ENCODE measurements around the gene SEMA6A. TPM values are rescaled to one million over a fixed set of nuclear protein-coding genes. Genes with fewer than 3 reads are reported as not detected.

The SEMA6A gene
- total RNA-seq, 3 donors from 2014 or later, result 33.9 to 40.3 (median 35.6) TPM

- H3K27me3 ChIP-seq, result no peaks in the 10 kb centered on the region
- intact Hi-C loops (cut with DNase I; ENCODE audit: low total_unique reads), result no loop called here
- DNase-seq (ENCODE audit: low spot score in 2 of 2), result no peak
- H3K9me3 ChIP-seq, result no peaks in the 10 kb centered on the region
- no peak for TF ChIP-seq POLR2A (IDR thresholded peaks at IDR 0.05)
- no peak for TF ChIP-seq POLR2AphosphoS5 (IDR thresholded peaks at IDR 0.05)
- no peak for TF ChIP-seq CTCF (IDR thresholded peaks at IDR 0.05)
- no peaks in the 10 kb centered on the region for H3K36me3 ChIP-seq
- H3K4me3 ChIP-seq, result no peak overlapping the region
- H3K27ac ChIP-seq, result no peak overlapping the region
- H3K4me1 ChIP-seq, result no peaks in the 10 kb centered on the region
Measured at GRCh38 chr5:116424951-116425350, 149.7 kb downstream of the SEMA6A start.

GRCh38 chr5:116424258-116424615 lies 150.4 kb downstream of the SEMA6A start:
- H3K27ac ChIP-seq, result no peak overlapping the region
- TF ChIP-seq POLR2A (IDR thresholded peaks at IDR 0.05), result no peak
- no peak for TF ChIP-seq CTCF (IDR thresholded peaks at IDR 0.05)
- no peak for TF ChIP-seq POLR2AphosphoS5 (IDR thresholded peaks at IDR 0.05)
- intact Hi-C loops (cut with DNase I; ENCODE audit: low total_unique reads), result no loop called here
- no peaks in the 10 kb centered on the region for H3K27me3 ChIP-seq
- no peaks in the 10 kb centered on the region for H3K4me1 ChIP-seq
- H3K36me3 ChIP-seq, result no peaks in the 10 kb centered on the region
- no peaks in the 10 kb centered on the region for H3K9me3 ChIP-seq
- no peak for DNase-seq (ENCODE audit: low spot score in 2 of 2)
- H3K4me3 ChIP-seq, result no peak overlapping the region

- intact Hi-C loops (cut with DNase I; ENCODE audit: low total_unique reads), result no loop called here
- no peaks in the 10 kb centered on the region for H3K9me3 ChIP-seq
- TF ChIP-seq CTCF (IDR thresholded peaks at IDR 0.05), result no peak
- no peak for TF ChIP-seq POLR2A (IDR thresholded peaks at IDR 0.05)
- TF ChIP-seq POLR2AphosphoS5 (IDR thresholded peaks at IDR 0.05), result no peak
- H3K4me1 ChIP-seq, result no peaks in the 10 kb centered on the region
- H3K36me3 ChIP-seq, result no peaks in the 10 kb centered on the region
- H3K4me3 ChIP-seq, result no peak overlapping the region
- H3K27me3 ChIP-seq, result no peaks in the 10 kb centered on the region
- no peak for DNase-seq (ENCODE audit: low spot score in 2 of 2)
- H3K27ac ChIP-seq, result no peak overlapping the region
Measured at GRCh38 chr5:116423587-116424257, 150.9 kb downstream of the SEMA6A start.

- DNase-seq (ENCODE audit: low spot score in 2 of 2), result no peak
- no peak overlapping the region for H3K27ac ChIP-seq
- H3K4me3 ChIP-seq, result no peak overlapping the region
- no peaks in the 10 kb centered on the region for H3K36me3 ChIP-seq
- H3K4me1 ChIP-seq, result no peaks in the 10 kb centered on the region
- intact Hi-C loops (cut with DNase I; ENCODE audit: low total_unique reads), result no loop called here
- TF ChIP-seq CTCF (IDR thresholded peaks at IDR 0.05) (no peak), POLR2A (IDR thresholded peaks at IDR 0.05) (no peak), POLR2AphosphoS5 (IDR thresholded peaks at IDR 0.05) (no peak)
- no peaks in the 10 kb centered on the region for H3K27me3 ChIP-seq
- no peaks in the 10 kb centered on the region for H3K9me3 ChIP-seq
Measured at GRCh38 chr5:116423141-116423540, 151.5 kb downstream of the SEMA6A start.

GRCh38 chr5:116421080-116421629 lies 153.5 kb downstream of the SEMA6A start:
- Histone ChIP-seq H3K4me3 (no peak overlapping the region), H3K27ac (no peak overlapping the region), H3K4me1 (no peaks in the 10 kb centered on the region), H3K36me3 (no peaks in the 10 kb centered on the region), H3K9me3 (no peaks in the 10 kb centered on the region), H3K27me3 (no peaks in the 10 kb centered on the region)
- TF ChIP-seq POLR2AphosphoS5 (IDR thresholded peaks at IDR 0.05), result no peak
- no peak for TF ChIP-seq CTCF (IDR thresholded peaks at IDR 0.05)
- TF ChIP-seq POLR2A (IDR thresholded peaks at IDR 0.05), result no peak
- intact Hi-C loops (cut with DNase I; ENCODE audit: low total_unique reads), result no loop called here
- DNase-seq (ENCODE audit: low spot score in 2 of 2), result no peak

Data from breast epithelium (tissue), 4 donors.